SK-N-SH (cell line): ENCODE results near the gene DPH6.
"Not testable (repeated sequence)": the region's sequence is repeated elsewhere in the genome, so short reads cannot be mapped to it uniquely, and the experiment has no call there.

Experiments used
- EP300 ChIP-seq, 2 experiments: IDR thresholded peaks; 2 replicates each; pipeline versions ENCODE4 v1.4.0 to v1.6.1; 2012; ENCODE audit warnings: borderline replicate concordance in 1 of 2, low read depth in 1 of 2, low read length in 1 of 2
- FOXJ3 ChIP-seq: sonication (generic); formaldehyde crosslinking; IDR thresholded peaks from 2 replicates; pipeline ENCODE4 v1.5.1; 2020; ENCODE audit warnings: mild to moderate bottlenecking, missing genetic modification reagents
- NRF1 ChIP-seq: IDR thresholded peaks from 2 replicates; pipeline ENCODE4 v1.6.1; 2012; ENCODE audit warnings: low read depth, mild to moderate bottlenecking, low read length
- SMC3 ChIP-seq: IDR thresholded peaks from 2 replicates; pipeline ENCODE4 v1.6.1; 2012; ENCODE audit warnings: low read depth, low read length, improper control_type of control experiment
- TAF1 ChIP-seq: IDR thresholded peaks from 2 replicates; pipeline ENCODE4 v1.6.1; 2012; ENCODE audit warnings: low read depth, mild to moderate bottlenecking, low read length, moderate library complexity, borderline replicate concordance
- YY1 ChIP-seq: IDR thresholded peaks from 2 replicates; pipeline ENCODE4 v1.4.0; 2012; ENCODE audit warnings: low read depth, mild to moderate bottlenecking
- TF ChIP-seq, protein P1 (sequence below): IDR thresholded peaks from 2 replicates; pipeline ENCODE4 v1.4.0; 2012; ENCODE audit warnings: low read depth
- TF ChIP-seq, protein P2 (sequence below): fragments of 200-600 bp; sonication (generic); IDR thresholded peaks from 2 replicates; pipeline ENCODE4 v1.6.1; 2017; ENCODE audit warnings: antibody characterized with exemption, mild to moderate bottlenecking, moderate library complexity

DNA sequence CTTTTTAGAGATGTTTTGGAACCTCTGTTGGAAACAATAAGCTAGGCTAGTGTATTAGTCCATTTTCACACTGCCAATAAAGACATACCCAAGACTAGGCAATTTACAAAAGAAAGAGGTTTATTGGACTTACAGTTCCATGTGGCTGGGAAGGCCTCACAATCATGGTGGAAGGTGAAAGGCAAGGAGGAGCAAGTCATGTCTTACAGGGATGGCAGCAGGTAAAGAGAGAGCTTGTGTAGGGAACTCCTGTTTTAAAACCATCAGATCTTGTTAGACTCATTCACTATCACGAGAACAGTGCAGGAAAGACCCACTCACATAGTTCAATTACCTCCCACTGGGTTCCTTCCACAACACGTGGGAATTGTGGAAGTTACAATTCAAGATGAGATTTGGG, 46.0 kb upstream of the DPH6 start:
- TF ChIP-seq YY1; FOXJ3; SMC3; NRF1; EP300 (IDR thresholded peaks at IDR 0.05; ENCODE audit: borderline replicate concordance in 1 of 2, low read depth in 1 of 2, low read length in 1 of 2); TAF1: not testable (repeated sequence)
- TF ChIP-seq, protein P1, sequence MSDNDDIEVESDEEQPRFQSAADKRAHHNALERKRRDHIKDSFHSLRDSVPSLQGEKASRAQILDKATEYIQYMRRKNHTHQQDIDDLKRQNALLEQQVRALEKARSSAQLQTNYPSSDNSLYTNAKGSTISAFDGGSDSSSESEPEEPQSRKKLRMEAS, result not testable (repeated sequence)
- TF ChIP-seq, protein P2, sequence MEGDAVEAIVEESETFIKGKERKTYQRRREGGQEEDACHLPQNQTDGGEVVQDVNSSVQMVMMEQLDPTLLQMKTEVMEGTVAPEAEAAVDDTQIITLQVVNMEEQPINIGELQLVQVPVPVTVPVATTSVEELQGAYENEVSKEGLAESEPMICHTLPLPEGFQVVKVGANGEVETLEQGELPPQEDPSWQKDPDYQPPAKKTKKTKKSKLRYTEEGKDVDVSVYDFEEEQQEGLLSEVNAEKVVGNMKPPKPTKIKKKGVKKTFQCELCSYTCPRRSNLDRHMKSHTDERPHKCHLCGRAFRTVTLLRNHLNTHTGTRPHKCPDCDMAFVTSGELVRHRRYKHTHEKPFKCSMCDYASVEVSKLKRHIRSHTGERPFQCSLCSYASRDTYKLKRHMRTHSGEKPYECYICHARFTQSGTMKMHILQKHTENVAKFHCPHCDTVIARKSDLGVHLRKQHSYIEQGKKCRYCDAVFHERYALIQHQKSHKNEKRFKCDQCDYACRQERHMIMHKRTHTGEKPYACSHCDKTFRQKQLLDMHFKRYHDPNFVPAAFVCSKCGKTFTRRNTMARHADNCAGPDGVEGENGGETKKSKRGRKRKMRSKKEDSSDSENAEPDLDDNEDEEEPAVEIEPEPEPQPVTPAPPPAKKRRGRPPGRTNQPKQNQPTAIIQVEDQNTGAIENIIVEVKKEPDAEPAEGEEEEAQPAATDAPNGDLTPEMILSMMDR, result not testable (repeated sequence)
